ENCODE measurements around the gene HABP4.

The HABP4 gene

DNA sequence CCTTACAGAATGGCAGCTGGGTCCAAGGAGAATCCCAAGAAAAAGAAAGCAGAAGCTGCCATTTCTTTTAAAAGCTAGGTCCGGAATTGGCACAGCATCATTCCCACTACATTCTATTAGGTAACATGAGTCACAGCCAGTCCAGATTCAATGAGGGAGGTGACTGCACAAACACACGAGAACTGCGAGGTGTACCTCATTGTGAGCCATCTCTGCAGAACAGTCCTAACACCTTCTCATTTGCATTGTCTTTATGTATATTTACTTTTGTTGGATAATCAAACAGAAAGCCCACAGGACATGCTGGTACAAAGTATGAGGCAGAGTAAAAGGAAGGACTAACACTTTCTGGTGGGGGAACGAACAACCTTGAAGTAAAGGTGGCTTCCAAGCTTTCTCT is 14.6 kb upstream of the HABP4 start:
- in situ Hi-C loops (cut with HindIII; ENCODE audit: low sequenced_read_pairs): no loop called here

DNA sequence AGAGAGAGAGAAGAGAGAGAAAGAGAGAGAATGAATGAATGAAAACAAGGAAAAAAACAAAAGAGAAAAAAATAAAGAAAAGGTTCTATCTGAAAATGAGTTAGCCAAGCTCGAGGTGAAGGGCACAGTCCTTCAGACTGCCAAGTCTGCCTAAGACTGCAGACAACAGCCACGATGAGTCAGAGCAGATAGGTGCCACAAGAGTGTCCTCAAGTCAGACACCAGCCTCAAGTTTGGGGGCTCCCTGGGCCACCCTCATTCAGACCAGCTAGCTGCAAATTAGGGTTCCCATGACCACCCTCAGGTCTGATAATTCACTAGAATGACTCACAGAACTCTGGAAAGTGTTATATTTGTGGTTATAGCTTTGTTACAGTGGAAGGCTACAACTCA is 13.9 kb upstream of the HABP4 start:
- in situ Hi-C loops (cut with HindIII; ENCODE audit: low sequenced_read_pairs): no loop called here

- in situ Hi-C loops (cut with HindIII; ENCODE audit: low sequenced_read_pairs): no loop called here
Observed at GRCh38 chr9:96436456-96437126, 13.4 kb upstream of the HABP4 start.

DNA sequence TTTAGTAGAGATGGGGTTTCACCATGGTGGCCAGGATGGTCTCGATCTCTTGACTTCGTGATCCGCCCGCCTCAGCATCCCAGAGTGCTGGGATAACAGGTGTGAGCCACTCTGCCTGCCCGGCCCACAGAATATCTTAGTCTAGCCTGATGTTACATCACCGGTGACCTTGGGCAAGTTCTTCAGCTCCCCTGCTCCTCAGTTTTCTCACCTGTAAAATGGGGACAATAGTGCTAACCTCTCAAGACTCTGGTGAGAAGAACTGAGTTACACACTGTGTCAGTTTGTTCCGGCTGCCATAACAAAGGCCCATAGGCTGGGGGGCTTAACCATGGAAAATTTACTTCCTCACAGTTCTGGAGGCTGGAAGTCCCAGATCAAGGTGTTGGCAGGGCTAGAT is 12.5 kb upstream of the HABP4 start:
- in situ Hi-C loops (cut with HindIII; ENCODE audit: low sequenced_read_pairs): no loop called here

DNA sequence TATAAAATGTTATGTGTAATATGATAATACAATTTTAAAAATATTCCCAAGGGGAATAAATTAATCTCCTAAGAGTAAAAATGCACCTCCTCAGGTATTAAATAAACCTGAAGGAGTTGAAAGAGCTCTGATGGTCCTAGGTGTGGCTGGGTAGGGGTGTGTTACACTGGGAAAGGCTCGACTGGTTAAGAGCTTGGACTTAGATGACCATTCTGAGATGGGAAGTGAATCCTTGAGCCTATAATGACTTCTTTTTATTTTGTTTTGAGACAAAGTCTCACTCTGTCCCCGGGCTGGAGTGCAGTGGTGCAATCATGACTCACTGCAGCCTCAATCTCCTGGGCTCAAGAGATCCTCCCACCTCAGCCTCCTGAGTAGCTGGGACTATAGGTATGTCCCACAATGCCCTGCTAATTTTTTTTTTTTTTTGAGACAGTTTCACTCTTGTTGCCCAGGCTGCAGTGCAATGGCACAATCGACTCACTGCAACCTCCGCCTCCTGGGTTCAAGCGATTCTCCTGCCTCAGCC is 9.2 kb upstream of the HABP4 start:
- in situ Hi-C loops (cut with HindIII; ENCODE audit: low sequenced_read_pairs): no loop called here

DNA sequence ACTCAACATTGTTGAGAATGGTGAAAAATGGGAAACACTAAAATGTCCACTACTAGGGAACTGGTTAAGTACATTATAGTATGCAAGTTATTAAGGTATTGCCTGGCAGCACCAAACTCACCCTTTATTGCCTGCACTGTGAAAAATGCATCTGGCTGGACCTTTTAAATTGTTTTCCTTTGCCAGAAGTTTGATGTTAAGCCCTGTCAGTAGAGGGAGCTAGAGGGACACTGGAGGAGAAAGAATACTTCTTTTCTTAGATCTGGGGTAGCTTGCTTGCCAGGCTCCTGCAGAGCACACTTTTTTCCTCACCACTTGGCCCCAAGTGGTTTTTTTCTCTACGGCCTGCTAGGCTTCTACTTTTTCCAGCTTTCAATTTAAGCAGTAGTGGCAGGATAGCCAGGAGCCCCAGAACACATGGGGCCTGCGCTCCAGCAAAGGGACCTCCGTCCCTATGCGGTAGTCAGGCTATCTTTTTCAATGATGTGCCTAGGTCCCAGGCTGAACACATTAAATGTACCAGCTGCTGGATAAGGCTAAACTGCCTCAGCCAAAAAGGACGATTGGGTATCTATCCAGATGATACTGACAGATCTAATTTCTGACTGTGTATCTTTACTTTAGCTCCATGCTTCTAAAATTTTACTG is 8.0 kb upstream of the HABP4 start:
- in situ Hi-C loops (cut with HindIII; ENCODE audit: low sequenced_read_pairs): no loop called here

DNA sequence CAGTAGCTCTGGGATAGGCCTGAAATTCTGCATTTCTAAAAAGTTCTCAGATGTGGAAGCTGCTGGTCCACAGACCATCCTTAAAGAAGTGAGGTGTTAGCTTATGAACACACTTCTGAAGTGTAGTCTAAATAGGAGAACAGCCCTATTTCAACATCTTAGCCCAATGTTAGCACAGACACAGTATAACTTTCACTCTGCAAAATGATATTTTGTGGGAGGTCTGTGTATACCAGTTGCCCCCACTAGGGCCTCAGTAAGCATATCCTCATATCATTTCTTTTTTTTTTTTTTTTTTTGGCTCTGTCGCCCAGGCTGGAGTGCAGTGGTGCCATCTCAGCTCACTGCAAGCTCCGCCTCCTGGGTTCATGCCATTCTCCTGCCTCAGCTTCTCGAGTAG is 7.5 kb upstream of the HABP4 start:
- in situ Hi-C loops (cut with HindIII; ENCODE audit: low sequenced_read_pairs): no loop called here

DNA sequence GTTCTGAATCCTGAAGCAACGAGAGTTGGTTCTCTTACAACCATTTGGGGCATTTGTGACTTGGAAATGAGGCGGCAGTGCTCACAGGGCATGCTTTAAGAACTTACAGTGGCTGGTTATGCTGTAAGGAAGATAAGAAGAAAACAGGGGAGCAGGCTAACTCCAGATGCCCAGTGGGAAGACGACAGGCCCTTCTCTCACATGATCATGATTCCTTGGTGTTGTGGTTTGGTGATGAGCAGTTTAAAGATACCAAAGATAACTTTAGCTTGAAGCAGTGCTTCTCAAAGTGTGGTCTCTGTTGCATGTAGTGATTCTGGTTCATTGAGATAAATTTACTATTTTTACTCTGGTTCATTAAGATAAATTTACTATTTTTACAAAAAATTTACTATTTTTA is 2.6 kb upstream of the HABP4 start:
- in situ Hi-C loops (cut with HindIII; ENCODE audit: low sequenced_read_pairs): no loop called here

- in situ Hi-C loops (cut with HindIII; ENCODE audit: low sequenced_read_pairs): no loop called here
Observed at GRCh38 chr9:96448546-96449170, 1.3 kb upstream of the HABP4 start.

DNA sequence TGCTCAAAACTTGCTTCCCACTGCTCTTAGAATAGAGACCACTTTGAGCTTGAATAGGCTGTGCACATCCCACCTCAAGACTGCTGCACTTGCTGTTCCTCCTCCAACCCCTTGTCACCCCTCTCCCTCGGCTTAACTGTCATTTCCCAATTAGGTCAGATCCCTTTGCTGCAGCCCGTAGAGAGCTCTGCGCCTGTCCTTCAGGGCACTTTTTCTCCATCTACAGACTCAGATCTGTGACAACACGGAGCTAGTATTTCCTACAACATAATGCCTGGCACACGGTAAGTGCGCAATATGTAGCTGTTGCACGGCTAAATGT is 485 bp upstream of the HABP4 start:
- in situ Hi-C loops (cut with HindIII; ENCODE audit: low sequenced_read_pairs): no loop called here

GRCh38 chr9:96450613-96451528 is 902 bp downstream of the HABP4 start:
- in situ Hi-C loops (cut with HindIII; ENCODE audit: low sequenced_read_pairs): no loop called here

DNA sequence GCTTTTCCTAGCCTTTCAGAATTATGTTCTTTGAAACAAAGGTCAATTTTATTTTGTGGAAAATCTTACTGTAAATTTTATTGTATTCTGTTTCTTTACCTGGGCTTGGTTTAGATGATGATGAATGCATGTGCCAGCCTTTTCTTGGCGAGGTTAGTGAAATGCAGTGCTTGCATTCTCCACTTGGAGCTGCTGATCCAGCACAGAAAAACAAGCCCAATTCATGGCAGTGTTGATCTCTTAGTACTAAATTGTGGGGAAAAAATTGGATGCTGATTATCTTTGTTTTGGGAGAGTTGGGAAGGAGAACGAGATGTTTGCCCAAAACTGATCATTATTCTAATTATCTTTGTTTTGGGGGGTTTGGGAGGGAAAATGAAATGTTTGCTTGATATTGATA is 3.7 kb downstream of the HABP4 start:
- in situ Hi-C loops (cut with HindIII; ENCODE audit: low sequenced_read_pairs): no loop called here

- in situ Hi-C loops (cut with HindIII; ENCODE audit: low sequenced_read_pairs): no loop called here
Observed at GRCh38 chr9:96457266-96457665, 7.3 kb downstream of the HABP4 start.

DNA sequence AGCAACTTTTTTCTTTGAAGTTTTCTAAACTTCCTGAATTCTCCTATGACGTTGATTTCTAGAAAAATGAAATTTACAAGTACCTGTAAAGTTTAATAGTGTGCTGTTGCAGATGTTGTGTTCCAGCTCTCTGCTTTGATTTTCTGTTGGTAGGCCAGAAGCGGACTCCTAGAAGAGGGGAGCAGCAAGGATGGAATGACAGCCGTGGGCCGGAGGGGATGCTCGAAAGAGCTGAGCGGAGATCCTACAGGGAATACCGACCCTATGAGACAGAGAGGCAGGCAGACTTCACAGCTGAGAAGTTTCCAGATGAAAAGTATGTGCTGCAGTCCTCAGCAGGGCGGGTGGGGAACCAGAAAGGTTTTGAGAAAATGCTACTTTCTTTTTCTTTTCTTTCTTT is 8.3 kb downstream of the HABP4 start:
- in situ Hi-C loops (cut with HindIII; ENCODE audit: low sequenced_read_pairs): no loop called here

- in situ Hi-C loops (cut with HindIII; ENCODE audit: low sequenced_read_pairs): no loop called here
Observed at GRCh38 chr9:96459268-96460007, 9.5 kb downstream of the HABP4 start.

GRCh38 chr9:96460470-96460869 is 10.5 kb downstream of the HABP4 start:
- in situ Hi-C loops (cut with HindIII; ENCODE audit: low sequenced_read_pairs): no loop called here

GRCh38 chr9:96460882-96461281 is 10.9 kb downstream of the HABP4 start:
- in situ Hi-C loops (cut with HindIII; ENCODE audit: low sequenced_read_pairs): no loop called here

DNA sequence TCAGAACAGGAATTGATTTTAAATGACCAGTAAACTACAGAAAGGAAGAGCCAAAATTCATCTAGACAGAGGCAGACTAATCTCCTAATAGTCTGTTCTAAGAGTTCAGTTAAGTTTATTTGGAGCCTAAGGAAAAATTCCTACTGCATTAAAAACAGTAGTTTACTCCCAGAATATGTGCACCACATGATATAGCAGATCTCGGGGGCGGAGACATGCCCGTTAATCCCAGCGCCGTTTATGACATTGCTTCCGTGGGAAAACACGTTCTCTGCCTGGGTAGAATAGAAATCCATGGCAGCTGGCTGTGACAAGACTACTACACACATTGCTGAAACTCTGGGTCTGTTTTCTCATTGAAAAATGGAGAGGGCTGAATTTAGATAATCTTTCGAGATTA is 11.4 kb downstream of the HABP4 start:
- in situ Hi-C loops (cut with HindIII; ENCODE audit: low sequenced_read_pairs): no loop called here

DNA sequence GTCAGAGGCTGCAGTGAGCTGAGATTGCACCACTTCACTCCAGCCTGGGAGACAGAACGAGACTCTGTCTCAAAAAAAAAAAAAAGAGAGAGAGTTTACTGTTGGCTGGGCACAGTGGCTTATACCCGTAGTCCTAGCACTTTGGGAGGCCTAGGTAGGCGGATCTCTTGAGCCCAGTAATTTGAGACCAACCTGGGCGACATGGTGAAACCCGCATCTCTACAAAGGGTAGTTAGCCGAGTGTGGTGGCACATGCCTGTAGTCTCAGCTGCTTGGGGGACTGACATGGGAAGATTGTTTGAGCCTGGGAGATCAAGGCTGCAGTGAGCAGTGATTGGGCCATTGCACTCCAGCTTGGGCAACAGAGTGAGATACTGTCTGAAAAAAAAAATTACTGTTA is 12.6 kb downstream of the HABP4 start:
- in situ Hi-C loops (cut with HindIII; ENCODE audit: low sequenced_read_pairs): no loop called here

DNA sequence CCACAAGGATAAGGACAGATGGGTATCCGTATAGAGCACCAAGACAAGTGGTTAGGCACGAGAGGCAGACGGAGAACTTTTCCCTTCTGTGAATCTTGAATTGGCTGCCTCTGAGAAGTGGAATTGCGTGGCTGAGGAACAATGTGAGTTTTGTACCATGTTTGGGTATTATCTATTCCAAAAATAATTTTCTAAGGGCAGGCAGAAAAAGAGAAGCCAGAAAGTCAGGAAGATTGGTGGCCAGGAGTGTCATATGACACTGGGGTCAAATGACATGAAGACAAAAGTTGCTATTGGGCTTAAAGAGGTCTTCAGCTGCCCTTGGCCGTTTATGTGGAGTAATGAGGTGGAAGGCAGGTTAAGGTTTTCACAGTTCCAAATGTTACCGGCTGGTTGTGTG is 14.5 kb downstream of the HABP4 start:
- in situ Hi-C loops (cut with HindIII; ENCODE audit: low sequenced_read_pairs): no loop called here

- in situ Hi-C loops (cut with HindIII; ENCODE audit: low sequenced_read_pairs): no loop called here
Observed at GRCh38 chr9:96467784-96468183, 17.8 kb downstream of the HABP4 start.
